ENCODE results near the gene DLG2. TPM values are rescaled to one million over a fixed set of nuclear protein-coding genes. Genes with fewer than 3 reads are reported as not detected.
"Not testable (repeated sequence)": the region's sequence is repeated elsewhere in the genome, so short reads cannot be mapped to it uniquely, and the experiment has no call there.

Gene DLG2
- total and polyA plus RNA-seq, 11 donors = 2.4 to 13.9 (median 7.1) TPM

GRCh38 chr11:85658180-85658579 is 31.0 kb upstream of the DLG2 start:
- intact Hi-C loops (cut with DNase I) = no loop called here
- Histone ChIP-seq H3K9me3 (no peaks in the 10 kb centered on the region), H3K36me3 (peaks cover 0 to 98% (median 85%) of the 10 kb centered on the region in 9 donors), H3K27me3 (no peaks in the 10 kb centered on the region), H3K27ac (no peak overlapping the region), H3K4me1 (peaks cover 0 to 61% (median 56%) of the 10 kb centered on the region in 12 donors), H3K4me3 (no peak overlapping the region)
- ATAC-seq (no peak), DNase-seq (no peak)
- WGBS, 4 donors = 20 to 29% (median 24%) methylated on average over 1 of the region's 1 CpG
- TF ChIP-seq CTCF (IDR thresholded peaks at IDR 0.05) = no peak
- TF ChIP-seq POLR2A (IDR thresholded peaks at IDR 0.05) = no peak

GRCh38 chr11:85656777-85657176 is 29.6 kb upstream of the DLG2 start:
- TF ChIP-seq CTCF (IDR thresholded peaks at IDR 0.05) (no peak), POLR2A (IDR thresholded peaks at IDR 0.05) (no peak)
- Histone ChIP-seq H3K27ac (no peak overlapping the region), H3K36me3 (peaks cover 0 to 96% (median 75%) of the 10 kb centered on the region in 9 donors), H3K9me3 (no peaks in the 10 kb centered on the region), H3K27me3 (no peaks in the 10 kb centered on the region), H3K4me1 (peaks cover 0 to 51% (median 43%) of the 10 kb centered on the region in 12 donors), H3K4me3 (no peak overlapping the region)
- intact Hi-C loops (cut with DNase I) = no loop called here
- WGBS, 4 donors = 81 to 88% (median 86%) methylated on average over 1 of the region's 1 CpG
- no peak for ATAC-seq
- DNase-seq = no peak

- ATAC-seq; intact Hi-C loops (cut with DNase I); H3K4me3 ChIP-seq; H3K27me3 ChIP-seq; H3K27ac ChIP-seq; DNase-seq; H3K9me3 ChIP-seq: not testable (repeated sequence)
- peaks cover 0 to 31% (median 21%) of the 10 kb centered on the region in 12 donors for H3K4me1 ChIP-seq
- 95 to 99% (median 99%) methylated on average over 3 to 4 of the region's 4 CpGs for WGBS, 4 donors
- H3K36me3 ChIP-seq = peaks cover 0 to 86% (median 63%) of the 10 kb centered on the region in 9 donors
Measured at GRCh38 chr11:85654343-85654742, 27.2 kb upstream of the DLG2 start.

GRCh38 chr11:85652786-85653447 is 25.8 kb upstream of the DLG2 start:
- ATAC-seq = no peak
- Histone ChIP-seq H3K9me3 (no peaks in the 10 kb centered on the region), H3K4me1 (peaks cover 0 to 29% (median 16%) of the 10 kb centered on the region in 12 donors), H3K27me3 (no peaks in the 10 kb centered on the region), H3K27ac (no peak overlapping the region), H3K4me3 (no peak overlapping the region), H3K36me3 (peaks cover 0 to 72% (median 50%) of the 10 kb centered on the region in 9 donors)
- DNase-seq = no peak
- intact Hi-C loops (cut with DNase I) = no loop called here
- TF ChIP-seq POLR2A (IDR thresholded peaks at IDR 0.05) = no peak
- no peak for TF ChIP-seq CTCF (IDR thresholded peaks at IDR 0.05)
- WGBS, 4 donors = 56 to 63% (median 59%) methylated on average over 3 of the region's 3 CpGs

GRCh38 chr11:85651118-85651517 is 24.0 kb upstream of the DLG2 start:
- no peak overlapping the region for H3K27ac ChIP-seq
- H3K4me1 ChIP-seq = peaks cover 0 to 31% (median 21%) of the 10 kb centered on the region in 12 donors
- ATAC-seq (no peak), DNase-seq (no peak)
- WGBS, 4 donors = 63 to 79% (median 70%) methylated on average over 1 of the region's 1 CpG
- H3K4me3 ChIP-seq = no peak overlapping the region
- no peak for TF ChIP-seq POLR2A (IDR thresholded peaks at IDR 0.05)
- no peak for TF ChIP-seq CTCF (IDR thresholded peaks at IDR 0.05)
- H3K36me3 ChIP-seq = peaks cover 0 to 54% (median 32%) of the 10 kb centered on the region in 9 donors
- intact Hi-C loops (cut with DNase I) = no loop called here
- H3K27me3 ChIP-seq = no peaks in the 10 kb centered on the region
- H3K9me3 ChIP-seq = no peaks in the 10 kb centered on the region
